GM18873 (cell line): ENCODE measurements around the gene GRID1.

Experiments
- ATAC-seq: cut with Tn5 transposase; IDR thresholded peaks from one replicate; pipeline ENCODE4 v1.9.1; 2021; ENCODE audit warnings: mild to moderate bottlenecking, moderate library complexity, moderate number of reproducible peaks; ENCODE audit not compliant: unreplicated experiment, low FRiP score

The GRID1 gene

DNA sequence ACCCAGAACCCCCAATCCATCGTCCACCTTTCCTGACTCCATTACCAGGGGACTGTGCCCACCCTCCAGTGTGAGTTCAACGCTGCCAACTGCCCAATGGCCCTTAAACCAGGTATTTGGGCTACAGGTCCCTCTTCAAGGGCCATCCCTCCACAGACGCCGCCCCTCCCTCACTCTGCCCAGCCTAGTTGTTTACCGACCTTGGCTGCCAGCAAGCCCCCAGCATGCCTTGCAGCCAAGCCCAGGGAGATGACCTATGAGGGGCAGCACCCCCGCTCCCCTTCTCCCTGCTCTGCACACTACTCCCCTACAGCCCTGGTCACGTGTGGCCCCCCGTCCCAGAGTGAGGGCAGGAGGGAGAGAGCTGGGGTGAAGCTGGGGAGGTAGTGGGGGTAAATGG lies 147.3 kb downstream of the GRID1 start:
- ATAC-seq = no peak

- no peak for ATAC-seq
These were observed 147.8 kb downstream of the GRID1 start for GRCh38 chr10:86218842-86219241.

- ATAC-seq = no peak
These were observed 148.4 kb downstream of the GRID1 start for GRCh38 chr10:86218160-86218559.

DNA sequence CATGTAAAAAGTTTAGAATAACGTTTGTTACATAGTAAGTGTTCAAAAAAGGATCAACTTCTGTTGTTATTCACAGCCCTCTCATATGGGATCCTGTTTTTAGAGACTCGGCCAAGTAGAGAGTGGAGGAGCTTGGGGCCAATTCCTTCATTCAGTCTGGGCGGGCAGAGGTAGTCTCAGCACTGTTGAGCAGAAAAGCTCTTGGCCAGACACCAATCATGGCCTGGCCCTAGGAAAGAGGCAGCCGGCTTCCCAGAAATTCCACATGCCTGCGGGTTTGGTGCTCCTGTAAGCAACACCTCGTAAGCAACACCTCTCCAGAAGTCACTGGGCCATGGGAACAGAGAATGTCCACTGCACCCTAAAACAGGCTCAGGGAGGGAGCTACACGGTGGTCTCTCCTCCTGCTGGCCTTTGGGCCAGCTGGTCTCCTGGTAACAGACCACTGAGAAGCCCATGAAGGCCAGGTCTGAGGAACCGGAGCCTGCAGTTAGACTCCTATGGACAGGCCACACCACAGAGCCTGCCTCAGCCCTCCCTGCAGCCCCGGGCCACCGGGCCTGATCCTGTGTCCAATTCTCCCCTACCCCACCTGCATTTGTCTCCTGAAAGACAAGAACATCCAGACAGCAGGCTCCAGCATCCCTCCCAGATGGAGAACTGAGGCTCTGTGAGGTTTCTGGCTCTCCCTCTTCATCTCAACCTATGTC lies 149.1 kb downstream of the GRID1 start:
- no peak for ATAC-seq

- no peak for ATAC-seq
These were observed 149.7 kb downstream of the GRID1 start for GRCh38 chr10:86216886-86217285.

GRCh38 chr10:86215712-86216111 lies 150.9 kb downstream of the GRID1 start:
- no peak for ATAC-seq

GRCh38 chr10:86215046-86215445 lies 151.5 kb downstream of the GRID1 start:
- no peak for ATAC-seq

DNA sequence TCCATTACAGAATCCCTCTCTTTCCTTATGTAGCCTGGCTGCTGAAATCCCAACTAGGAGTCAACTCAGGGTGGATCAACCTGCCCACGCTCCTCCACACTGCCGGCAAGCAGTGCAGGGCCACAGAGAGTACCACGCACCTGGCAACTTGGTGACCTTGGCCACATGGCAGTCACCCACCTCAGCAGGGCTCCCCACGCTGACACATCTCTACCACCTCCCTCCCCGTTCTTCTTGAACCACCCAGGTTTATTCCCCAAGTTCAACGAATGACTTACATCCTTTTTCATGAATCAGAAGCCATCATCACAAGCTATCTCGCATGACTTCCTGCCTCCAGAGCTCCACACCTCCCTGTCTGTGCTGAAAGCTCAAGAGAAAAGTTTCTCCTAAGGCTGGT lies 153.4 kb downstream of the GRID1 start:
- ATAC-seq = no peak

- ATAC-seq = no peak
These were observed 154.2 kb downstream of the GRID1 start for GRCh38 chr10:86212391-86212700.

DNA sequence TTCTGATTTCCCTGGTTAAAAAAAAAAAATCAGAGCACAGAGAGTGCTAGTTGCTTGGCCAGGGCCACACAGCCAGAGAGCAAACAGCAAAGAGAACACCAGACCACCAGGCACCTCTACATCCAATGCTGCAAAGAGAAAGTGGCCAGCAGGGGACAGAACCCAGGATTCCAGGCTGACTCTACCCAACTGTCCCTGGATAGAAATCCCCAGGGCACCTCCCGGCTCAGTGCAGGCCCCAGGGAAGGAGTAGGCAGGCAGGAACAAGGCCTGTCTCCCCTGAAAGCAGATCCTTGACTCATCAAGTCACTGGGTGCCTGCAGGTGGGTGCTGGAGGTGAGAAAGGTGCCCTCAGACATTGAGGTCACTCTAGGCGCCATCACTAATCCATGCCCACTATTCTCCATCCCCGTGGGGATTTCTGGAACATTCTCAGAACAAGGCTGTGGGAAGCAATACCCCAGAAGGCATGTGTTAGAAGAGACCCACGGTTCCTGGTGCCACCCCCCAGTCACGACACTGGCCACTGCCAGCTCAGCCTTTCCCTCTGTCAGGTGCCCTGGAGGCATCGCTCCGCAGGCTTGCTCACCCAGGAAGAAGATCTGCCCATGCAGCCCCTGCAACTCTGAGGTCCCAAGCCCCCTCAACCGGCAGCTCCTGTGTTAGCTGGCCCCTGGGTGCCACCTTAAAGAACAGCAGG lies 154.8 kb downstream of the GRID1 start:
- no peak for ATAC-seq

DNA sequence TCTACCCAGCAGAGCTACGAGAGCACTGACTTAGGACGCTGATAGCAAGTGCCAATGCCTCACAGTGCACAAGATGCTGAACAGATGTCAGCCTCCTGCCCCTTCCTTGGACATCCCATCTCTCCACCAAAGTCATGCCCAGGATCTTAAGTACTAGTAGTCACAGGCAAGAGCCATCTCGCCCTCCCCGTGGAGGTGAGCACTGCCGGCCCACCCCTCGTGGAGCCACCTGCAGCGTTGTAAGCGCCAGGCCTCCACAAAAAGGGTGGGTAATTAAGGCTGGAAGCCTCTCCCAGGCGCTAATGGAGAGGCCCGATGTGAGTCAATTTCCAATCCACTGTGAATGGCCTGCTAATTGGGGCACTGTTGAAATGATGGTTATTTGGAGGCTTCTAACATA lies 156.2 kb downstream of the GRID1 start:
- ATAC-seq = no peak

DNA sequence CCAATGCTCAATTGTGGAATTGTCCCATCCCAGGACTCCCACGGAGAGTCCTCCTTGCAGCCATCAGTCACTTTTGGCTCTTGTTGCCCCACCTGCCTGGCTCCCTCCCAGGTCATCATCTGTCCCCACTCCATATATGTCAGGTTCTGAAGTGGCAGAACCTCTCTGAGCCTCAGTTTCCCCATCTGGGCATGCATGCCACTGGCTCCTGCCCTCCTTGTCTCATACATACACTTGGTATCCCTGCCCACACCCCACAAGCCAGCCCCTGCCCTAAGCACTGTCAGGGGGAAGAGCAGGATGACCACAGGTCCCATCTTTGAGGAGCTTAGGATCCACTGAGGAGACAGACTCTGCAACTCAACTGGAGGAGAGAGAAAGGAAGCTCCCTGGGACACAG lies 156.9 kb downstream of the GRID1 start:
- no peak for ATAC-seq

GRCh38 chr10:86207226-86207625 lies 159.4 kb downstream of the GRID1 start:
- ATAC-seq = no peak

- no peak for ATAC-seq
These were observed 160.4 kb downstream of the GRID1 start for GRCh38 chr10:86206240-86206579.

DNA sequence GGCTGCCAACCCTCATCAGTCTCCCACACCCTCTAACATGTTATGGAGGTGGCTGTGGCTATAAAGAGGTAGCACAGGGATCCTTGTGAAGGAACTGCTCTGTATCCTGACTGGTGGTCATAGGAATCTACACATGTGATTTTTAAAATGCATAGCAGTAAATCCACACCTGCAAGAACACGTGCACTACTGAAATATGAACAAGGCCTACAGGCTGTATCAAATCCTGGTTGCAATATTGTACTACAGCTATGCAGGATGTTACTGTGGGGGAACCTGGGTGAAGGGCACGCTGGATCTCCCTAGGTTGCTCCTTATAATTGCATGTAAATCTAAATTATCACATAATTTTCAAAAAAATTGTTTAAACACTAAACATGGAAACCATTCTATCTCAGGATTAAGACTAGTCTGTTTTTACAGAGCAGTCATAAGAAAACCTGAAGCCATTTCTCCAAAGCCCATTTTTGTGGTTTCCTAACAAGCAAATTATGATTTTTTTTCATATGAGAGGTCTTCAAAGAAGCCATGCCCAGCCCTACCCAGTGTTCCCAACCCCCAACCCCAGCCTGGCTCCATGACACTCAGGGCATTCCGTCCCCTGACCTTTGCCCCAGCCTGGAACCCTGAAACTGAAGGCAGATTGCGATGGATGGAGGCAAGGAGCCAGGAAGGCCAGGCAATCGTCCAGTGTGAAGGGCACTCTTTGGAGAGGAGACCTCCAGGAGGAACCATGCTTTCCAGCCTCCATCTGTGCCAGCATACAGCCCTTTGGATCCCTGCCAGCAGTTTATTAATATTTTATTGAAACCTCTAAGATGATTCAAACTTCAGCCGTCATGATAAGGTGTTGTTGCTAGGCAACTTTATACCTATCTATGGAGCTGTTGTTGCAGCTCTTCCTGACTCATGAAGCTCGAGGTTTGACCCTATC lies 161.0 kb downstream of the GRID1 start:
- ATAC-seq = no peak

- no peak for ATAC-seq
These were observed 161.9 kb downstream of the GRID1 start for GRCh38 chr10:86204421-86205305.

- ATAC-seq = no peak
These were observed 163.3 kb downstream of the GRID1 start for GRCh38 chr10:86203162-86203905.

- no peak for ATAC-seq
These were observed 164.3 kb downstream of the GRID1 start for GRCh38 chr10:86202226-86202735.

DNA sequence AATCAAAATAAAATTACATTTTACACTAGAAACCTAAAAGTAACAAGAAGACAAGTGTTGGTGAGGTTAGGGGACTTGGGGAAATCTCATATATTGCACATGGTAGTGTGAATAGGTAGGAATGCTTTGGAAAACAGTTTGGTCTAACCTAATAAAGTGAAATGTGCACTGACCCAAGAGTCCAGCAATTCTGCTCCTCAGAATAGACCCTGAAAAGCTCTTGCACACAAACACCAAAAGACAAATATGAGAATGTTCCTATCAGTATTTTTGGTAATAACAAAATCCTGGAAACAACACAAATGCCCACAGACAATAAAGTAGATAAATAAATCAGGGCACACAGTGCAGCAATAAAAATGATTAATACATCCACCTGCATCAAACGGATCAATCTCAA lies 165.7 kb downstream of the GRID1 start:
- ATAC-seq = no peak

GRCh38 chr10:86200269-86200668 lies 166.3 kb downstream of the GRID1 start:
- ATAC-seq = no peak
